ENCODE results near the gene HSD17B13.
"Not testable (repeated sequence)": the region's sequence is repeated elsewhere in the genome, so short reads cannot be mapped to it uniquely, and the experiment has no call there.

DNA sequence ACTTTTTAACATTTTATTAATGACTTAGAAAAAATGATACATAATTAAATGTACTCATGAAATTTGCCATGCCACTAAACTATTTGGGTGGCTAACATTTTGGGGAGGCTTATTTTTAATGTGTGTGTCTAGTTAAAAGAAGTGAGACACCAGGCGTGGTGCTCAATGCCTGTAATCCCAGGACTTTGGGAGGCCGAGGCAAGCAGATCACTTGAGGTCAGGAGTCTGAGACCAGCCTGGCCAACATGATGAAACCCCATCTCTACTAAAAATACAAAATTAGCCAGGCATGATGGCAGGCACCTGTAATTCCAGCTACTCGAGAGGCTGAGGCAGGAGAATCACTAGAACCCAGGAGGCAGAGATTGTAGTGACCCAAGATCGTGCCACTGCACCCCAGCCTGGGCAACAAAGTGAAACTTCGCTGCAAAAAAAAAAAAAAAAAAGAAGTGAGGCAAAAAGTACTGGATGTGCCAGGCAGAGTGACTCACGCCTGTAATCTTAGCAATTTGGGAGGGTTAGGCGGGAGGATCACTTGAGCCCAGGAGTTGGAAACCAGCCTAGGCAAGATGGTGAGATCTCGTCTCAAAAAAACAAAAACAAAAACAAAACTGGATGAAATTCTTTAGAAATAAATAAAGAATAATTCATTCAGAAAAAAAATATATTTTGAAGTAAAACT lies 19.4 kb upstream of the HSD17B13 start:
- not testable (repeated sequence) for TF ChIP-seq CTCF (IDR thresholded peaks at IDR 0.05; ENCODE audit: low read depth, low read length, poor library complexity, severe bottlenecking); EZH2phosphoT487 (IDR thresholded peaks at IDR 0.05; ENCODE audit: borderline replicate concordance, low read length)

Data from DOHH2 (cell line).